GM18517 (cell line): ENCODE results near the gene EME1.

Experiments used
- ATAC-seq: cut with Tn5 transposase; IDR thresholded peaks from one replicate; pipeline ENCODE4 v1.9.1; 2021; ENCODE audit warnings: mild to moderate bottlenecking, moderate library complexity; ENCODE audit not compliant: unreplicated experiment

Gene EME1

GRCh38 chr17:50347117-50347893, 25.7 kb upstream of the EME1 start:
- ATAC-seq, result no peak

- ATAC-seq, result no peak
Observed at GRCh38 chr17:50347894-50348291, 25.1 kb upstream of the EME1 start.

- no peak for ATAC-seq
Observed at GRCh38 chr17:50348522-50349242, 24.3 kb upstream of the EME1 start.

DNA sequence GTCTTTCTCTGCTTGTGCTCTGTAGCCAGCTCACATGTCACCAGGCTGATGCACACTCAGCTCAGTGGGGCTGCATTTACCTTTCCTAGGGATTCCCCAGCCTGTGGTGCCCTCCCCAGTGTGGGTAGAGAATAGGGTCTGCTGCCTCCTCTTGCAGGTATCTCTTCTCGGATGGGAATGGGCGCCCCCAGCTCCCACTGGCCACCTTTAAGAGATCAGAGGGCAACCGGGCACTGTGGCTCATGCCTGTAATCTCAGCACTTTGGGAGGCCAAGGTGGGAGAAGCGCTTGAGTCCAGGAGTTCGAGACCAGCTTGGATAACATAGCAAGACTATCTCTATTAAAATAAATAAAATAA, 23.8 kb upstream of the EME1 start:
- no peak for ATAC-seq

- no peak for ATAC-seq
Observed at GRCh38 chr17:50350733-50351132, 22.3 kb upstream of the EME1 start.

DNA sequence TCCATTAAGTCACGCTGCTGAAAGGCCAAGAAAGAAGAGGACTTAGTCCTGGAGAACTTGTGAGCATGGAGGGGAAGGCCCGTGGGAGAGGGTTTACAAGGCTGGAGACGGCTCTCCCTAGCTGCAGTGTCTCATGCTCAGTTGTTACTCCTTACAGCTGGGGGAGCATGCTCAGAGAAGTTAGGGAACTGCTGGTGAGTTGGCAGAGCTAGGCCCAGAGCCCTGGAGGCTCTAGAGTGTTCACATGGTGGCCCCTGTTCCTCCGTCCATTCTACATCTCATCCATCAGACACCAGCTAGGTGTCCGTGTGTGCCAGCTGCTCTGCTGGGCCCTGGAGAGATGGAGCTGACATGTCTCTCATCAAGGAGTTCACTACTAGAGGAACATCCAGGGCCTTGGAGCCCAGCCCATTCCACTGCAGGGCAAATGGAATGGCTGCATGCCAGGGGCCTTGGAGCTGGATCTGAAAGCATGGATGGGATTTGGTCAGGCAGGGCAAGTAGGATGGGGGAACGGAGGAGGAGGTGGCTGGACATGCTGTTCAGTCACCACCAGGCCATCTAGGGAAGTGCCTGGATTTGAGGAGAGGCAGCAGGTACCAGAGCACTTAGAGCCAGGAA, 20.8 kb upstream of the EME1 start:
- ATAC-seq, result no peak

- ATAC-seq, result no peak
Observed at GRCh38 chr17:50352693-50353599, 20.1 kb upstream of the EME1 start.

DNA sequence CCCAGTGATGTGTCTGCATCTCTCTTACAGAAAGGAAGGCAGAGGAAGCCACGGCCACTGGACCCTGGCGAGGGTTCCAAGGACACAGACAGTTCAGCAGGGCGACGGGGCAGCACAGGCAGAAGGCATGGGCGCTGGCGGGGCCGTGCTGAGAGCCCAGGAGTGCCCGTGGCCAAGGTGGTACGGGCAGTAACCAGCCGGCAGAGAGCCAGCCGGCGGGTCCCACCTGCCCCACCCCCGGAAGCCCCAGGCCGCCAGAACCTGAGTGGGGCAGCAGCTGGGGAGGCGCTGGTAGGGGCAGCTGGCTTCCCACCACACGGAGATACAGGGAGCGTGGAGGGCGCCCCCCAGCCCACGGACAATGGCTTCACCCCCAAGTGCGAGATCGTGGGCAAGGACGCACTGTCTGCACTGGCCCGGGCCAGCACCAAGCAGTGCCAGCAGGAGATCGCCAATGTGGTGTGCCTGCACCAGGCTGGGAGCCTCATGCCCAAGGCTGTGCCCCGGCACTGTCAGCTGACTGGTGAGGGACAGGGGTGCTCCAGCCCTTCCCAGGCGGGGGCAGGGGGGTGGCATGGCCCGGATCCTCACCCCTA, 19.3 kb upstream of the EME1 start:
- no peak for ATAC-seq

DNA sequence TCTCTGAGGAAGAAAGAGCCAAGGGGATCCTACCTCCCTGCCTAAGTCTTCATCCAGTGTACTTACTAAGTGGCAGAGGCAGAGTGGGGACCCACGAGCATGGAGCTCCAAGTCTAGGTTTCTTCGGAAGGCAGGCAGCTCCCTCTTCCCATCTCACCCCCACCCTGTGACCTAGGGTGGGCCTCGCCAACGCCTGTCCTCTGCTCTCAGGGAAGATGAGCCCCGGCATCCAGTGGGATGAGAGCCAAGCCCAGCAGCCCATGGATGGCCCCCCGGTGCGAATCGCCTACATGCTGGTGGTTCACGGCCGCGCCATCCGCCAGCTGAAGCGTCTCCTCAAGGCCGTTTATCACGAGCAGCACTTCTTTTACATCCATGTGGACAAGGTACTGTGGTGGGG, 18.8 kb upstream of the EME1 start:
- no peak for ATAC-seq

DNA sequence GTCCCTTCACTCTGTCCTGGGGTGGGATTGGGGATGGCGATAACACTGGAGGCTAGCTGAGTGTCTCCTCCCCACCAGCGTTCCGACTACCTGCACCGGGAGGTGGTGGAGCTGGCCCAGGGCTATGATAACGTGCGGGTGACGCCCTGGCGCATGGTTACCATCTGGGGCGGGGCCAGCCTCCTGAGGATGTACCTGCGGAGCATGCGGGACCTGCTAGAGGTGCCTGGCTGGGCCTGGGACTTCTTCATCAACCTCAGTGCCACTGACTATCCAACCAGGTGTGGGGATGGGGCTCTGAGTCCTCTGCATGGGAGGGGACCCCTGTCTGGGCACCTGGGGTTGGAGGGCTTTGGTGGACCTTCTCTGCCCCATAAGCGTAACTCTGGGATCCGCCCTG, 18.3 kb upstream of the EME1 start:
- no peak for ATAC-seq

DNA sequence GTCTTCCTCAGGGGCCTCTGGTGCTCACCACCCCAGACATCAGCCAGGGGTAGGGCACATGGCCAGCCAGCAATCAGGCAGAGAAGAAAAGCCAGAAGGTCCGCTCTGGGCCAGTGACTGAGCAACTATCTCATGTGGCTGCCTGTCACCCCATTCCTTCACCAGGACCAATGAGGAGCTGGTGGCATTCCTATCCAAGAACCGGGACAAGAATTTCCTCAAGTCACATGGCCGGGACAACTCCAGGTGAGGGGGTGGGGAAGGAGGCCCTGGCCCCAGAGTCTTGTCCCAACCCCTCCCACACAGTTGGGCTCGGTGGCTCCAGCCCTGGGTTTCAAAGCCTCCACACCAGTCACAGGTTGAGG, 17.7 kb upstream of the EME1 start:
- ATAC-seq, result no peak

- no peak for ATAC-seq
Observed at GRCh38 chr17:50355701-50356341, 17.2 kb upstream of the EME1 start.

GRCh38 chr17:50356418-50356817, 16.6 kb upstream of the EME1 start:
- ATAC-seq, result no peak

GRCh38 chr17:50356892-50357510, 16.0 kb upstream of the EME1 start:
- ATAC-seq, result no peak

DNA sequence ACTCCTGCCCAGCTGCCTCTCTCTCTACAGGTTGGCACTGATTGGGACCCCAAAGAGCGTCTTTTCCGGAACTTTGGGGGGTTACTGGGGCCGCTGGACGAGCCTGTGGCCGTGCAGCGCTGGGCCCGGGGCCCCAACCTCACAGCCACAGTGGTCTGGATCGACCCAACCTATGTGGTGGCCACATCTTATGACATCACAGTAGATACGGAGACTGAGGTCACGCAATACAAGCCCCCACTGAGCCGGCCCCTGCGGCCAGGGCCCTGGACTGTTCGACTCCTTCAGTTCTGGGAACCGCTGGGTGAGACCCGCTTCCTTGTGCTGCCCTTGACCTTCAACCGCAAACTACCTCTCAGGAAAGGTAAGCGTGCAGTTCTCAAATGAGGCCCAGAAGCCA, 14.9 kb upstream of the EME1 start:
- ATAC-seq, result no peak

GRCh38 chr17:50359005-50359699, 13.9 kb upstream of the EME1 start:
- no peak for ATAC-seq

GRCh38 chr17:50359998-50360461, 13.0 kb upstream of the EME1 start:
- no peak for ATAC-seq

DNA sequence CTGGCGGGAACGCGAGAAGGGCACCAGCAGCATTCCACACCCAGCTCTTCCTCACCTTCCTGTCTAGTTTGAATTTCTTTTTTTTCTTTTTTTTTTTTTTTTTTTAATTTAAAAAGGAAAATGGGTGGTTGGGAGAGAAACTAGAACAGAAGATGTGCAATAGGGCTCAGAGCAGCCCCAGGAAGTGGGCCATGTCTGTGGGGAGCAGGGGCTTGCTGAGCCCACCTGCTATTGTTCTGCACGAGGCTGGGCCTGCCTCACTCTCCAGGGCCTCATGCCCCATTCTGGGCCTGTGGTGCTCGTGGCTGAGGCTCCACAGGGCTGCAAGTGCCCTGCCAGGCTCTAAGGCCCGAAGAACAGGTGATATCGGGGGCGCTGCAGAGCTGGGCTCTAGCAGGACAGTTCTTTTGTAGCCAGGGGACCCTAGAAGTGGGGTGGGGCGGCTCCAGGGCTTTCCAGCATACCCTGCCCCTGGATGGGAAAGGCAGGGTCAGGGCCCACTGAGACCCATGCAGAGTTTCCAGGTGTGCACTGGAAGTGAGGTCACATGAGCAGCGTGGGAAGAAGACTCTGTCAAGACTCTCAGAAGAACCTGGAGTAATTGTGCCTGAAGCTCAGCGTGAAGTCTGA, 12.4 kb upstream of the EME1 start:
- no peak for ATAC-seq
